ENCODE data around the gene SNCG.

Gene SNCG

DNA sequence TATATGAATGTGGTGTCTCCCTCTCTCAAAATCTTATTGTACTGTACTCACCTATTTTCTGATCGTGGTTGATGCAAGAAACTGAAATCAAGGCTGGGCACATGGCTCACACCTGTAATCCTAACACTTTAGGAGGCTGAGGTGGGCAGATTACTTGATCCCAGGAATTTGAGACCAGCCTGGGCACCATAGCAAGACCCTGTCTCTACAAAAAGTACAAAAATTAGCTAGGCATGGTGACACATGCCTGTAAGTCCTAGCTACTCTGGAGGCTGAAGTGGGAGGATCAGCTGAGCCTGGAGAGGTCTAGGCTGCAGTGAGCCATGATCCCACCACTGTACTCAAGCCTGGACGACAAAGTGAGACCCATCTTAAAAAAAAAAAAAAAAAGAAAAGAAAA is 17.0 kb upstream of the SNCG start:
- TF ChIP-seq, protein P1, sequence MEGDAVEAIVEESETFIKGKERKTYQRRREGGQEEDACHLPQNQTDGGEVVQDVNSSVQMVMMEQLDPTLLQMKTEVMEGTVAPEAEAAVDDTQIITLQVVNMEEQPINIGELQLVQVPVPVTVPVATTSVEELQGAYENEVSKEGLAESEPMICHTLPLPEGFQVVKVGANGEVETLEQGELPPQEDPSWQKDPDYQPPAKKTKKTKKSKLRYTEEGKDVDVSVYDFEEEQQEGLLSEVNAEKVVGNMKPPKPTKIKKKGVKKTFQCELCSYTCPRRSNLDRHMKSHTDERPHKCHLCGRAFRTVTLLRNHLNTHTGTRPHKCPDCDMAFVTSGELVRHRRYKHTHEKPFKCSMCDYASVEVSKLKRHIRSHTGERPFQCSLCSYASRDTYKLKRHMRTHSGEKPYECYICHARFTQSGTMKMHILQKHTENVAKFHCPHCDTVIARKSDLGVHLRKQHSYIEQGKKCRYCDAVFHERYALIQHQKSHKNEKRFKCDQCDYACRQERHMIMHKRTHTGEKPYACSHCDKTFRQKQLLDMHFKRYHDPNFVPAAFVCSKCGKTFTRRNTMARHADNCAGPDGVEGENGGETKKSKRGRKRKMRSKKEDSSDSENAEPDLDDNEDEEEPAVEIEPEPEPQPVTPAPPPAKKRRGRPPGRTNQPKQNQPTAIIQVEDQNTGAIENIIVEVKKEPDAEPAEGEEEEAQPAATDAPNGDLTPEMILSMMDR (IDR thresholded peaks at IDR 0.05; ENCODE audit: low read depth, low read length): no peak
- no peak for DNase-seq (ENCODE audit: low read depth in 2 of 2)
- H3K4me3 ChIP-seq (replicated peaks in 1 of 2; ENCODE audit: low read depth in 2 of 2, low read length in 2 of 2): no peak overlapping the region

DNA sequence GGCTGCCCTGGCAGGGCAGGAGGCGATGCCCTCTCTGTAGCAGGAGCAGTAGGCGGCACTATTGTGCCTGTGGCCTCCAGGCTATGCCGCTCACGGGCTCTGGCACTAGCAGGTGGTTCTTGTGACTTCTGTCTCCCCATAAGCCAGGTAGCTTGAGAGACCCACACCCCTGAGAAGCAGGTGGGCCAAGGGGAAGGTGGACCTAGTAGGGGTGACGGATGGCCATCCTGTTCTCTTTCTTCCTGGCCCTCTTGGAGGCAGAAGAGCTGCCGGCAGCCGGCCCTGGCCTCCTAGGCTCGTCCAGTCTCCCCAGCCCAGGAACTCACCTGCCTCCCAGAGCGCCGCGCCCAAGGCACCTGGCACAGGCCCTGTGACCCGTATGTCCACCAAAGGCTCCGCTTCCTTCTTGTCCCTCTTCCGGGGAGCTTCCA is 16.4 kb upstream of the SNCG start:
- no peak for DNase-seq (ENCODE audit: low read depth in 2 of 2)
- TF ChIP-seq, protein P1 (IDR thresholded peaks at IDR 0.05; ENCODE audit: low read depth, low read length): no peak
- H3K4me3 ChIP-seq (replicated peaks in 1 of 2; ENCODE audit: low read depth in 2 of 2, low read length in 2 of 2): no peak overlapping the region

DNA sequence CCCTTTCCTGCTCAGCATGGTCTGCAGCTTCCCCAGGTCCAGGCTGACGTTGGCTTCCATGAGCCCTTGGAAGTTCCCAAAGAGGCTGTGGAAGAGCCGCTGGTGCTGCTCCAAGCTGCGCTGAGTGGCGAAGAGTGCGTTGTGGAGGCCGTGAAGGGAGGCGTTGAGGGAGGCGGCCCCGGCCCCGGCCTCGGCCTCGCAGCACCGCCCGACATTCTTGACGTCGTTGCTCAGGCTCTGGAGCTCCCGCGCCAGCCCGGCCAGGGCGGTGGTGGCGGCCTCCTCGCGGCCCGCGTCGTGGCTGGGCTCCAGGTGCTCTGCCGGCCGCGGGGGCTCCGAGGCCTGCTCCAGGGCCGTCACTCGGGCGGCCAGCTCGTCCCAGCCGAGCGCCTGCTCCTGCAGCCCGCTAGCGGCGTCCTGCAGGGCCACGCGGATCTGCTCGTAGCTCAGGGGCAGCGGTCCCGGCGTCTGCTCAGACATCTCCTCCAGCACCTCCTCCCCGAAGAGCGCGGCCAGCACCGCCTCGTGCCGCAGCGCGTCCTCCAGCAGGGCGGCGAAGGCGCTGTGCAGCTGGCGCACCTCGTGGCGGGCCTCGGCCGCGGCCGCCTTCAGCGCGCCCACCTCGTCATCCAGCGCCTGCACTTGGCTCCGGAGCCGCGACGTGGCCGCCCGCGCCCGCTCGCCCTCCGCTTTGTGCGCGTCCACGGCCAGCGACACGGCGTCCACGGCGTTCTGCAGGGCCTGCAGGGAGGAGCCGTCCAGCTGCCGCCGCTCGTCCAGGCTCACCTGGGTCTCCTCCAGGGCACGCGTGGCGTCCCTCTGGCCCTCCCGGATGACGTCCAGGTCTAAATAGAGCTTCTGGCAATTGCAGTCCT is 15.7 kb upstream of the SNCG start:
- no peak for DNase-seq (ENCODE audit: low read depth in 2 of 2)
- TF ChIP-seq, protein P1 (IDR thresholded peaks at IDR 0.05; ENCODE audit: low read depth, low read length): no peak
- no peak overlapping the region for H3K4me3 ChIP-seq (replicated peaks in 1 of 2; ENCODE audit: low read depth in 2 of 2, low read length in 2 of 2)

DNA sequence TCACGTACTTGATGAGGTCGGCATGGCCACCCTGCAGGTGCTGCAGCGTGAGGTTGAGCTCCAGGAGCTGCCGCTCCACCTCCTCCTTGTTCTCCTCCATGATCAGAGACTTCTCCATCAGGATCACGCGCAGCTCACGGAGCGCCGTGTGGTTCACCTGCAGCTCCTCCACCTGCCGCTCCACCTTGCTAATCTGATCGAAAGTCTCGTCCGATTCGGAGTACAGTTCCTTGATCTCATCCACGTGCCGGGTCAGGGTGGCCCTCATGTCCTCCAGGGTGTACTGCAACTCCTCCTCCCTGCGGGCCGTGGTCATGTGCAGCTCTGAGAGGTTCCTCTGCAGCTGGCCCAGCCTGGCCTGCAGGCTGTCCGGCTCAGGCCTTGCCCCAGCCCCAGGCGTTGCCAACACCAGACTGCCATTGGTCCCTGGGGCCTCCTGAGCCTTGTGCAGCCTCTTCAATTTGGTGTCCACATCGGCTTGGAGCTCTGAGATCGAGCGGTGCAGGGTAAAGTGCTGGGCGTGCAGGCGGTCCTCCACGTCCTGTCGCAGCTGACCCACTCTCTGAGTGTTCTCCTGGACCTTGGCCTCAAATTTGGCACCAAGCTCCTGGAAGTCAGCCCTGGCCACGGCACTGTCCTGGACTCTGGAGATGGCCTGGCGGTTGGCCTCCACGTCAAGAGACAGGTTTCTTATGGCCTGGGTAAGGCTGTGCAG is 14.9 kb upstream of the SNCG start:
- TF ChIP-seq, protein P1 (IDR thresholded peaks at IDR 0.05; ENCODE audit: low read depth, low read length): no peak
- no peak overlapping the region for H3K4me3 ChIP-seq (replicated peaks in 1 of 2; ENCODE audit: low read depth in 2 of 2, low read length in 2 of 2)
- DNase-seq (ENCODE audit: low read depth in 2 of 2): no peak

DNA sequence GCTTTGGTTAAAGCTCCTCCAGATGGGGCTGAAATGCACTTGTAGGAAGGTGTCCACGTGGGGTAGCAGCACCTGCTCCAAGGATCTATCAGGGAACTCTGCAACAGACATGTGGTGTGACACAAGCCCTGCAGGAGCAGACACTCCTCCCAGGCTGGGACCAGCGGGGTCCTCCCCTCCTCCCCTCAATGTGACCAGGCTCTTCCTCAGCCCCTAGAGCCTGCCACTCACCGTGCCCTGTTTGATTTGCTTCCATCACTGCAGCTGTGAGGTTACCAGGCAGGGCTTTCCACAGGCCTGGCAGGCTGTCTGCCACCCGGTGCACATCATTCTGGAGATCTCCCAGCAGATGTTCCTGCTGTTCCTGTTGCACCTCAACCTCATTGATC is 14.4 kb upstream of the SNCG start:
- H3K4me3 ChIP-seq (replicated peaks in 1 of 2; ENCODE audit: low read depth in 2 of 2, low read length in 2 of 2): no peak overlapping the region
- TF ChIP-seq, protein P1 (IDR thresholded peaks at IDR 0.05; ENCODE audit: low read depth, low read length): no peak
- no peak for DNase-seq (ENCODE audit: low read depth in 2 of 2)

DNA sequence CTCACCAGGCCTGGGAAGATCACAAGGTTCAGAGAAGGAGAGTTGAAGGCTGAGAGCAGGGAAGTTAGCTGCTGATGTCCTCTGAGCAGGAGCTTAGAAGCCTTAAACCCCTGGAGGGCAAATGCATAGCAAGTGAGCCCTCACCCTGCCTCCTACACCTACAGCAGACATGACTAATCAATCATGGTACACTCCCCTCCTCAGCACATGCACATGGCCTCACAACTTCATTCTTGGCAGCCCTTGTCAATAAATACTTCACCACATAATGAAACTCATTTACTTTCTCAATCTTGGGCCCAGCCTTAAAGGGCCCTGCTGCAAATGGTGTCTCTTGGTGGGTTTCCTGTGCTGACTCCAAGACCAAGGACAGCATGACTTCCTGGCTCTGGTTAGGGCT is 13.9 kb upstream of the SNCG start:
- TF ChIP-seq, protein P1 (IDR thresholded peaks at IDR 0.05; ENCODE audit: low read depth, low read length): no peak
- no peak for DNase-seq (ENCODE audit: low read depth in 2 of 2)
- H3K4me3 ChIP-seq (replicated peaks in 1 of 2; ENCODE audit: low read depth in 2 of 2, low read length in 2 of 2): no peak overlapping the region

All from cardiac fibroblast (primary cell).